IMR-90 (cell line): Measurements from ENCODE around the gene HAUS5. TPM values are rescaled to one million over a fixed set of nuclear protein-coding genes. Genes with fewer than 3 reads are reported as not detected.

Source experiments
- ATAC-seq: fragments of 200-7000 bp; cut with Tn5 transposase; 2 replicates; pipeline ENCODE4 v1.9.1; 2020; ENCODE audit warnings: low read depth, mild to moderate bottlenecking, moderate library complexity
- BruUV-seq: library from RNA; stranded (reverse); fragments of 400-500 nt; replicated peaks from 2 replicates; lab custom pipeline; 2021; lab: Mats Ljungman, UMichigan
- CTCF ChIA-PET: fragments of 300-600 bp; formaldehyde crosslinking; extraction: SDS; loops from one replicate; lab custom pipeline; 2021; ENCODE audit warnings: antibody characterized with exemption; lab: Yijun Ruan, JAX
- POLR2A ChIA-PET: fragments of 300-600 bp; sonication (Branson Sonifier 250); formaldehyde crosslinking; loops from one replicate; lab custom pipeline; 2022; ENCODE audit warnings: antibody characterized with exemption; ENCODE audit not compliant: unreplicated experiment; lab: Charles Lee
- DNase-seq: peaks from one replicate; pipeline ENCODE4 v3.0.0; 2013
- H2AFZ ChIP-seq: replicated peaks from 2 replicates; pipeline ENCODE3; 2013; ENCODE audit warnings: low read length, mild to moderate bottlenecking; ENCODE audit not compliant: poor library complexity
- H2AK5ac ChIP-seq: 2 replicates; pipeline ENCODE4 v1.6.1; 2013; ENCODE audit warnings: low read depth, low read length, inconsistent platforms
- H2AK9ac ChIP-seq: replicated peaks from 2 replicates; pipeline ENCODE3; 2013; ENCODE audit warnings: mild to moderate bottlenecking, low read depth, low read length, moderate library complexity; ENCODE audit not compliant: poor library complexity
- H2BK120ac ChIP-seq: 2 replicates; pipeline ENCODE4 v1.6.1; 2013; ENCODE audit warnings: low read depth, low read length, inconsistent platforms
- H2BK15ac ChIP-seq: 3 replicates; pipeline ENCODE4 v1.6.1; 2013; ENCODE audit warnings: low read depth, low read length, inconsistent platforms
- H2BK20ac ChIP-seq: 2 replicates; pipeline ENCODE4 v1.6.1; 2013; ENCODE audit warnings: low read depth, mild to moderate bottlenecking, inconsistent platforms, low read length, moderate library complexity
- H2BK5ac ChIP-seq: 2 replicates; pipeline ENCODE4 v1.6.1; 2013; ENCODE audit warnings: mild to moderate bottlenecking, low read depth, low read length, inconsistent platforms; ENCODE audit not compliant: poor library complexity, severe bottlenecking
- H3K14ac ChIP-seq: replicated peaks from 2 replicates; pipeline ENCODE4 v1.6.1; 2013; ENCODE audit warnings: low read depth, low read length, inconsistent platforms
- H3K18ac ChIP-seq: 2 replicates; pipeline ENCODE4 v1.6.1; 2013; ENCODE audit warnings: low read depth, low read length, control low read depth
- H3K23ac ChIP-seq: 2 replicates; pipeline ENCODE4 v1.6.1; 2013; ENCODE audit warnings: low read depth, low read length, inconsistent platforms
- H3K27ac ChIP-seq: 2 replicates; pipeline ENCODE4 v1.5.1; 2013; ENCODE audit warnings: mild to moderate bottlenecking, control low read depth, low read length; ENCODE audit not compliant: insufficient read depth
- H3K27me3 ChIP-seq: 2 replicates; pipeline ENCODE4 v1.6.1; 2013; ENCODE audit warnings: low read length; ENCODE audit not compliant: control insufficient read depth, insufficient read depth
- H3K36me3 ChIP-seq: 2 replicates; pipeline ENCODE4 v1.6.1; 2013; ENCODE audit warnings: low read length, mixed read lengths; ENCODE audit not compliant: control insufficient read depth, insufficient read depth
- H3K4ac ChIP-seq: 2 replicates; pipeline ENCODE4 v1.6.1; 2013; ENCODE audit warnings: low read depth, low read length, inconsistent platforms
- H3K4me1 ChIP-seq: 2 replicates; pipeline ENCODE4 v1.6.1; 2013; ENCODE audit warnings: low read length, mixed read lengths; ENCODE audit not compliant: control insufficient read depth, insufficient read depth
- H3K4me2 ChIP-seq: 2 replicates; pipeline ENCODE4 v1.6.1; 2013; ENCODE audit warnings: low read depth, mild to moderate bottlenecking, control low read depth, low read length, moderate library complexity
- H3K4me3 ChIP-seq: 2 replicates; pipeline ENCODE4 v1.5.1; 2013; ENCODE audit warnings: low read depth, mild to moderate bottlenecking, control low read depth, low read length, moderate library complexity; ENCODE audit not compliant: insufficient read depth
- H3K56ac ChIP-seq: 2 replicates; pipeline ENCODE4 v1.6.1; 2013; ENCODE audit warnings: low read length, inconsistent platforms; ENCODE audit not compliant: insufficient read depth; ENCODE audit errors: extremely low read depth
- H3K79me1 ChIP-seq, 2 experiments: 2 replicates each; pipeline ENCODE4 v1.6.1; 2013; ENCODE audit warnings: low read length in 2 of 2, inconsistent platforms in 1 of 2, low read depth in 1 of 2
- H3K9ac ChIP-seq: 2 replicates; pipeline ENCODE4 v1.6.1; 2013; ENCODE audit warnings: low read depth, low read length, control low read depth
- H3K9me1 ChIP-seq: 2 replicates; pipeline ENCODE4 v1.6.1; 2013; ENCODE audit warnings: low read length, inconsistent platforms; ENCODE audit not compliant: insufficient read depth
- H3K9me3 ChIP-seq: 2 replicates; pipeline ENCODE4 v1.6.1; 2013; ENCODE audit warnings: low read length; ENCODE audit not compliant: control insufficient read depth, insufficient read depth
- H4K20me1 ChIP-seq: 2 replicates; pipeline ENCODE4 v1.6.1; 2013; ENCODE audit warnings: low read length, inconsistent platforms; ENCODE audit not compliant: insufficient read depth
- H4K5ac ChIP-seq: 2 replicates; pipeline ENCODE4 v1.6.1; 2013; ENCODE audit warnings: mild to moderate bottlenecking, low read depth, low read length, control low read depth
- H4K8ac ChIP-seq, 2 experiments: 2 replicates each; pipeline ENCODE4 v1.6.1; 2013; ENCODE audit warnings: low read depth in 2 of 2, low read length in 2 of 2, control low read depth in 1 of 2, inconsistent platforms in 1 of 2
- H4K91ac ChIP-seq: 2 replicates; pipeline ENCODE4 v1.6.1; 2013; ENCODE audit warnings: low read depth, low read length, inconsistent platforms; ENCODE audit not compliant: insufficient read depth
- WGBS, 2 experiments: methylation state at CpG; one replicate each; pipeline versions ENCODE4 v1.1.5 to v1.1.7; 2013; ENCODE audit warnings: missing lambda C conversion rate in 2 of 2; ENCODE audit not compliant: insufficient read length in 1 of 2; ENCODE audit errors: extremely low coverage in 2 of 2; 5-methylcytosine and 5-hydroxymethylcytosine counted together
- dilution Hi-C: fragments of 300-500 bp; cut with HindIII; formaldehyde crosslinking; loops from one replicate; pipeline ENCODE4 v1.14.3; 2018; ENCODE audit warnings: low sequenced_read_pairs; ENCODE audit not compliant: unreplicated experiment
- in situ Hi-C: fragments of 300-500 bp; cut with MboI; formaldehyde crosslinking; loops from 3 replicates; pipeline ENCODE4 v1.14.3; 2019; ENCODE audit warnings: low sequenced_read_pairs, inconsistent platforms, mixed read lengths
- intact Hi-C: fragments of 100-400 bp; cut with micrococcal nuclease; formaldehyde crosslinking; loops from 2 replicates; pipeline ENCODE4 v1.10.0; 2022
- polyA plus RNA-seq, 3 experiments: library from polyadenylated mRNA; depleted of rRNA; stranded (reverse); fragments of >200 nt; gene quantifications; 2 replicates each; pipeline ENCODE4 v1.2.3, GENCODE V29; 2012; ENCODE audit warnings: low replicate concordance in 1 of 3
- total RNA-seq: library from RNA; depleted of rRNA; stranded (reverse); fragments of >200 nt; gene quantifications from 2 replicates; pipeline ENCODE4 v1.2.3, GENCODE V29; 2012
- TF ChIP-seq, protein P1 (sequence below): conservative IDR thresholded peaks from 2 replicates; pipeline ENCODE4 v1.5.1; 2012; ENCODE audit warnings: mild to moderate bottlenecking, low read depth, low read length, improper control_type of control experiment

The HAUS5 gene
- total and polyA plus RNA-seq, 2 of the 4 experiments (the other 2 are of a cell fraction) = 3.4 to 6.2 TPM

GRCh38 chr19:35595928-35596327 lies 16.6 kb upstream of the HAUS5 start:
- Histone ChIP-seq H3K4ac (no peak overlapping the region), H4K5ac (no peak overlapping the region), H4K8ac (no peak overlapping the region), H3K9me1 (no peaks in the 10 kb centered on the region), H2BK15ac (no peak overlapping the region), H3K18ac (no peak overlapping the region), H3K9ac (no peak overlapping the region), H3K27ac (no peak overlapping the region), H2BK20ac (no peak overlapping the region), H3K4me3 (no peak overlapping the region), H3K23ac (no peak overlapping the region), H3K56ac (no peak overlapping the region), H2AFZ (no peak overlapping the region), H2AK5ac (no peak overlapping the region), H3K36me3 (no peaks in the 10 kb centered on the region), H3K9me3 (no peaks in the 10 kb centered on the region), H2BK5ac (no peak overlapping the region), H3K14ac (no peak overlapping the region), H3K4me2 (no peak overlapping the region), H3K79me1 (no peaks in the 10 kb centered on the region), H3K27me3 (0 out of 2 replicates have a peak, but pooled peaks cover 2% of the 10 kb centered on the region), H2AK9ac (no peak overlapping the region), H4K91ac (no peak overlapping the region), H3K4me1 (no peaks in the 10 kb centered on the region), H4K20me1 (no peaks in the 10 kb centered on the region), H2BK120ac (no peak overlapping the region)
- in situ Hi-C loops = loop anchor here (25.0 kb wide), 1 partner anchor 259 kb away; the partner anchor contains the start of genes CD22 and FFAR1
- DNase-seq = no peak
- ATAC-seq = no peak
- WGBS, 2 experiments = no CpG with 5 or more reads among the region's 1 CpG
- intact Hi-C loops = no loop called here
- POLR2A ChIA-PET = no interaction called here
- CTCF ChIA-PET = no interaction called here
- dilution Hi-C loops = no loop called here
- BruUV-seq = no TSS peak
- TF ChIP-seq, protein P1, sequence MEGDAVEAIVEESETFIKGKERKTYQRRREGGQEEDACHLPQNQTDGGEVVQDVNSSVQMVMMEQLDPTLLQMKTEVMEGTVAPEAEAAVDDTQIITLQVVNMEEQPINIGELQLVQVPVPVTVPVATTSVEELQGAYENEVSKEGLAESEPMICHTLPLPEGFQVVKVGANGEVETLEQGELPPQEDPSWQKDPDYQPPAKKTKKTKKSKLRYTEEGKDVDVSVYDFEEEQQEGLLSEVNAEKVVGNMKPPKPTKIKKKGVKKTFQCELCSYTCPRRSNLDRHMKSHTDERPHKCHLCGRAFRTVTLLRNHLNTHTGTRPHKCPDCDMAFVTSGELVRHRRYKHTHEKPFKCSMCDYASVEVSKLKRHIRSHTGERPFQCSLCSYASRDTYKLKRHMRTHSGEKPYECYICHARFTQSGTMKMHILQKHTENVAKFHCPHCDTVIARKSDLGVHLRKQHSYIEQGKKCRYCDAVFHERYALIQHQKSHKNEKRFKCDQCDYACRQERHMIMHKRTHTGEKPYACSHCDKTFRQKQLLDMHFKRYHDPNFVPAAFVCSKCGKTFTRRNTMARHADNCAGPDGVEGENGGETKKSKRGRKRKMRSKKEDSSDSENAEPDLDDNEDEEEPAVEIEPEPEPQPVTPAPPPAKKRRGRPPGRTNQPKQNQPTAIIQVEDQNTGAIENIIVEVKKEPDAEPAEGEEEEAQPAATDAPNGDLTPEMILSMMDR = no peak
